B cell (primary cell): ENCODE results near the gene PPP5C. TPM values are rescaled to one million over a fixed set of nuclear protein-coding genes. Genes with fewer than 3 reads are reported as not detected.

ENCODE experiments used
- ATAC-seq: fragments of 200-7000 bp; cut with Tn5 transposase; one replicate; pipeline ENCODE4 v1.10.0; 2021; ENCODE audit warnings: low read depth, mild to moderate bottlenecking, moderate number of reproducible peaks, moderate library complexity
- CTCF ChIA-PET: fragments of 350-600 bp; sonication (Branson Sonifier 250); formaldehyde crosslinking; loops from one replicate; lab custom pipeline; 2021; ENCODE audit warnings: antibody characterized with exemption, inconsistent platforms; lab: Charles Lee
- POLR2A ChIA-PET: fragments of 350-600 bp; sonication (Branson Sonifier 250); formaldehyde crosslinking; loops from one replicate; lab custom pipeline; 2021; ENCODE audit warnings: antibody characterized with exemption; lab: Charles Lee
- DNase-seq: peaks from one replicate; pipeline ENCODE4 v3.0.0; 2013
- H2AFZ ChIP-seq: 2 replicates; pipeline ENCODE4 v1.6.1; 2012; ENCODE audit warnings: mild to moderate bottlenecking, low read depth, low read length; ENCODE audit not compliant: insufficient read depth, poor library complexity, severe bottlenecking
- H3K27ac ChIP-seq, 2 donors: 1 replicate in 1 of 2; 2 replicates in 1 of 2; pipeline ENCODE4 v1.5.1; 2012 to 2013; ENCODE audit warnings: low read length in 2 of 2, mild to moderate bottlenecking in 2 of 2, moderate library complexity in 1 of 2
- H3K27me3 ChIP-seq, 4 experiments: fragments of 200-600 bp in 1 of 4; sonication (generic) in 1 of 4; replicated peaks in 1 of 4; 1 replicate in 2 of 4; 2 replicates in 2 of 4; pipeline versions ENCODE4 v1.6.1 to v1.7.0; 2013 to 2016; ENCODE audit warnings: low read length in 3 of 4, mild to moderate bottlenecking in 2 of 4, mixed read lengths in 1 of 4, moderate library complexity in 1 of 4; ENCODE audit not compliant: insufficient read depth in 4 of 4, control insufficient read depth in 3 of 4; ENCODE audit errors: control extremely low read depth in 1 of 4
- H3K36me3 ChIP-seq, 2 experiments: replicated peaks in 1 of 2; 1 replicate in 1 of 2; 2 replicates in 1 of 2; pipeline versions ENCODE4 v1.6.1 to v1.7.1; 2013; ENCODE audit warnings: low read length in 1 of 2; ENCODE audit not compliant: insufficient read depth in 2 of 2, control insufficient read depth in 1 of 2; ENCODE audit errors: control extremely low read depth in 1 of 2, extremely low read depth in 1 of 2
- H3K4me1 ChIP-seq, 2 donors: fragments of 200-600 bp in 1 of 2; sonication (generic) in 1 of 2; 1 replicate in 1 of 2; 2 replicates in 1 of 2; pipeline versions ENCODE4 v1.5.1 to v1.6.1; 2013 to 2017; ENCODE audit warnings: low read length in 2 of 2; ENCODE audit not compliant: control insufficient read depth in 2 of 2, insufficient read depth in 2 of 2
- H3K4me2 ChIP-seq: replicated peaks from 2 replicates; pipeline ENCODE3; 2012; ENCODE audit warnings: mild to moderate bottlenecking, low read depth, low read length; ENCODE audit not compliant: poor library complexity, severe bottlenecking
- H3K4me3 ChIP-seq, 5 experiments: fragments of 200-600 bp in 1 of 5; sonication (generic) in 1 of 5; 1 replicate in 3 of 5; 2 replicates in 2 of 5; pipeline versions ENCODE4 v1.5.1 to v1.7.0; 2011 to 2016; ENCODE audit warnings: low read length in 4 of 5, mild to moderate bottlenecking in 4 of 5, low read depth in 2 of 5, control low read depth in 1 of 5, moderate library complexity in 1 of 5; ENCODE audit not compliant: insufficient read depth in 1 of 5; ENCODE audit errors: control extremely low read depth in 1 of 5, extremely low read depth in 1 of 5
- H3K79me2 ChIP-seq: fragments of 200-600 bp; sonication (generic); one replicate; pipeline ENCODE4 v1.6.0; 2016; ENCODE audit warnings: low read length; ENCODE audit not compliant: control insufficient read depth, insufficient read depth
- H3K9ac ChIP-seq: fragments of 200-600 bp; sonication (generic); 2 replicates; pipeline ENCODE4 v1.6.1; 2017; ENCODE audit warnings: mild to moderate bottlenecking, low read length, moderate library complexity
- H3K9me3 ChIP-seq, 3 donors: one replicate each; pipeline versions ENCODE4 v1.6.1 to v1.7.1; 2013; ENCODE audit warnings: low read length in 2 of 3; ENCODE audit not compliant: control insufficient read depth in 2 of 3, insufficient read depth in 1 of 3; ENCODE audit errors: control extremely low read depth in 1 of 3
- H4K20me1 ChIP-seq: 2 replicates; pipeline ENCODE4 v1.6.0; 2012; ENCODE audit warnings: mild to moderate bottlenecking, low read length; ENCODE audit not compliant: insufficient read depth, control insufficient read depth, poor library complexity, severe bottlenecking
- H3K27ac Mint-ChIP-seq: one replicate; pipeline ENCODE4 v1.8.0; 2021; ENCODE audit warnings: mixed read lengths
- H3K27me3 Mint-ChIP-seq: one replicate; pipeline ENCODE4 v1.8.0; 2021; ENCODE audit warnings: mixed read lengths
- H3K4me1 Mint-ChIP-seq: one replicate; pipeline ENCODE4 v1.8.0; 2021; ENCODE audit warnings: mixed read lengths
- H3K4me3 Mint-ChIP-seq: one replicate; pipeline ENCODE4 v1.8.0; 2021; ENCODE audit warnings: mixed read lengths
- H3K9me3 Mint-ChIP-seq: one replicate; pipeline ENCODE4 v1.8.0; 2022; ENCODE audit warnings: mixed read lengths; ENCODE audit not compliant: insufficient read depth
- EZH2 ChIP-seq: IDR thresholded peaks from 2 replicates; pipeline ENCODE4 v1.6.1; 2012; ENCODE audit warnings: borderline replicate concordance, low read depth, mild to moderate bottlenecking, moderate library complexity, low read length; ENCODE audit not compliant: insufficient read depth, poor library complexity, severe bottlenecking
- WGBS: methylation state at CpG from one replicate; pipeline ENCODE4 v1.1.5; 2013; ENCODE audit warnings: missing lambda C conversion rate; ENCODE audit not compliant: insufficient coverage; 5-methylcytosine and 5-hydroxymethylcytosine counted together
- intact Hi-C: fragments of 100-400 bp; cut with micrococcal nuclease; formaldehyde crosslinking; loops from one replicate; pipeline ENCODE4 v1.10.0; 2022
- polyA plus RNA-seq: library from polyadenylated mRNA; depleted of rRNA; stranded (reverse); fragments of >200 nt; gene quantifications from 2 replicates; pipeline ENCODE4 v1.2.3, GENCODE V29; 2012
- total RNA-seq, 2 donors: library from RNA; stranded (reverse); fragments of 120-200 nt in 1 of 2; gene quantifications; 1 replicate in 1 of 2; 2 replicates in 1 of 2; pipeline versions ENCODE4 v1.2.3 to v1.2.4, GENCODE V29; 2013 to 2022
- TF ChIP-seq, protein P1 (sequence below): fragments of 200-600 bp; IDR thresholded peaks from one replicate; pipeline ENCODE4 v1.8.0; 2022; ENCODE audit warnings: antibody characterized with exemption, mild to moderate bottlenecking

PPP5C gene
- total and polyA plus RNA-seq, 2 donors (not counting 1 experiment from before 2014, with no cell fraction given): 51.2 to 70.5 TPM

DNA sequence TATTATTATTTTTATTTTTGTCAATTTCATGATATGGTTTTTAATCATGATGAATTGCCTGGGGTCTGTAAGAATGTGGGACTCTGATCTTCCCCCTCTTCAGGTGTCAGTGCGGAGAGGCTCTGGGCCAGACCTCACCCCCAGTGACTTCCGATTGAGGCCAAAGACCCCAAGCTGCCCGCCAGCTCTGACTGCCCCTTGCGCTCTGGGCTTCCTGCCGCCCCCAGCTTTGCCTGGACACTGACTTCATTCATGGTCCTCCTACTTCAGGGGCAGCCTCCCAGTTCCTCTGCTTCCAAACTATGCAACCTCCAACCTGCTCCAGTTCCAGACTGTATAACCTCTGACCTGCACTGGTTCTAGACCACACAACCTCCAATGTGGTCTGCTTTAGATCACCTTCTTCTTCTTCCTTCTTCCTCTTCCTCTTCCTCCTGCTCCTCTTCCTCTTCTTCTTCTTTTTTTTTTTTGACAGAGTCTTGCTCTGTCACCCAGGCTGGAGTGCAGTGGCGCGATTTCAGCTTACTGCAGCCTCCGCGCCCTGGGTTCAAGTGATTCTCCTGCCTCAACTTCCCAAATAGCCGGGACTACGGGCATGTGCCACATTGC lies 6.7 kb upstream of the PPP5C start:
- no peak for DNase-seq
- 96% methylated on average over 11 of the region's 11 CpGs for WGBS
- no peaks in the 10 kb centered on the region for H3K79me2 ChIP-seq
- intact Hi-C loops: no loop called here
- no peak for ATAC-seq
- H2AFZ ChIP-seq: no peak overlapping the region
- Mint-ChIP-seq H3K9me3 (no peaks in the 10 kb centered on the region), H3K4me3 (no peak overlapping the region), H3K27me3 (peaks cover 32% of the 10 kb centered on the region), H3K27ac (no peak overlapping the region), H3K4me1 (no peaks in the 10 kb centered on the region)
- no peaks in the 10 kb centered on the region for H3K36me3 ChIP-seq
- no peaks in the 10 kb centered on the region for H3K4me1 ChIP-seq
- H3K9ac ChIP-seq: no peak overlapping the region
- ChIA-PET CTCF (no interaction called here), POLR2A (no interaction called here)
- no peaks in the 10 kb centered on the region for H3K9me3 ChIP-seq
- H3K27me3 ChIP-seq: no peaks in the 10 kb centered on the region
- no peaks in the 10 kb centered on the region for H4K20me1 ChIP-seq
- no peak overlapping the region for H3K4me2 ChIP-seq
- no peak overlapping the region for H3K27ac ChIP-seq
- H3K4me3 ChIP-seq: no peak overlapping the region
- TF ChIP-seq, protein P1, sequence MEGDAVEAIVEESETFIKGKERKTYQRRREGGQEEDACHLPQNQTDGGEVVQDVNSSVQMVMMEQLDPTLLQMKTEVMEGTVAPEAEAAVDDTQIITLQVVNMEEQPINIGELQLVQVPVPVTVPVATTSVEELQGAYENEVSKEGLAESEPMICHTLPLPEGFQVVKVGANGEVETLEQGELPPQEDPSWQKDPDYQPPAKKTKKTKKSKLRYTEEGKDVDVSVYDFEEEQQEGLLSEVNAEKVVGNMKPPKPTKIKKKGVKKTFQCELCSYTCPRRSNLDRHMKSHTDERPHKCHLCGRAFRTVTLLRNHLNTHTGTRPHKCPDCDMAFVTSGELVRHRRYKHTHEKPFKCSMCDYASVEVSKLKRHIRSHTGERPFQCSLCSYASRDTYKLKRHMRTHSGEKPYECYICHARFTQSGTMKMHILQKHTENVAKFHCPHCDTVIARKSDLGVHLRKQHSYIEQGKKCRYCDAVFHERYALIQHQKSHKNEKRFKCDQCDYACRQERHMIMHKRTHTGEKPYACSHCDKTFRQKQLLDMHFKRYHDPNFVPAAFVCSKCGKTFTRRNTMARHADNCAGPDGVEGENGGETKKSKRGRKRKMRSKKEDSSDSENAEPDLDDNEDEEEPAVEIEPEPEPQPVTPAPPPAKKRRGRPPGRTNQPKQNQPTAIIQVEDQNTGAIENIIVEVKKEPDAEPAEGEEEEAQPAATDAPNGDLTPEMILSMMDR: no peak
- TF ChIP-seq EZH2: no peak

DNA sequence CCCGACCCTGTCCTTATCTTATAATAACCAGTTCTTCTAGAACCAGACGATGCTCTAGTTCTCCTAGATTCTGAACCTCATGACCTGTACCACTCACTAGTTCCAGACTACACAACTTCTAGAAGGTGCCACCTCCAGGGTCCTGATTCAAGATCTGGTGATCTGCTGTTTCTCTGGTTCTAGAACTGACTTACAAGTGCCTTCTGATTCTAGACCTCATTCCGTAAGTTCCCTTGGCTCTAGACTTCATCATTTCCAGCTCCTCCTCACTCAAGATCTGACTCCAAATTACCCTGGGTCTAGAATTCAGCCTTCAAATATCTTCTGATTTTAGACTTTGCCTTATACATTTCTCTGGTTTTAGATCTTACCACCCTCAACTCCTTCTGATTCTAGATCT lies 5.0 kb upstream of the PPP5C start:
- ChIA-PET CTCF (no interaction called here), POLR2A (no interaction called here)
- Histone ChIP-seq H4K20me1 (no peaks in the 10 kb centered on the region), H3K36me3 (no peaks in the 10 kb centered on the region), H3K4me2 (no peak overlapping the region), H3K4me1 (peaks cover 3 to 5% of the 10 kb centered on the region in 2 donors), H3K4me3 (no peak overlapping the region), H3K79me2 (peaks cover 5% of the 10 kb centered on the region), H3K9ac (no peak overlapping the region), H2AFZ (no peak overlapping the region), H3K9me3 (no peaks in the 10 kb centered on the region), H3K27me3 (no peaks in the 10 kb centered on the region), H3K27ac (no peak overlapping the region)
- no peak for ATAC-seq
- 95% methylated on average over 3 of the region's 3 CpGs for WGBS
- no peak for TF ChIP-seq EZH2
- TF ChIP-seq, protein P1: no peak
- Mint-ChIP-seq H3K4me3 (no peak overlapping the region), H3K27ac (no peak overlapping the region), H3K4me1 (peaks cover 8% of the 10 kb centered on the region), H3K9me3 (no peaks in the 10 kb centered on the region), H3K27me3 (peaks cover 31% of the 10 kb centered on the region)
- intact Hi-C loops: no loop called here
- DNase-seq: no peak
